ENCODE measurements around the gene LGALS3BP. TPM values are rescaled to one million over a fixed set of nuclear protein-coding genes. Genes with fewer than 3 reads are reported as not detected.

LGALS3BP gene
- total and polyA plus RNA-seq, 2 of the 8 experiments (the other 6 are each of a cell fraction or from before 2014, with no cell fraction given): 56.1 to 61.6 TPM

GRCh38 chr17:79006046-79006445 is 26.3 kb upstream of the LGALS3BP start (continued):
- no peak for TF ChIP-seq GTF2F1 (IDR thresholded peaks at IDR 0.05; ENCODE audit: borderline replicate concordance, low read depth, low read length)

All from H1 (cell line).